Keratinocyte (primary cell): ENCODE data around the gene RASGRF2.

ENCODE experiments used
- EZH2 ChIP-seq: IDR thresholded peaks from one replicate; pipeline ENCODE4 v1.6.1; 2012; ENCODE audit warnings: inconsistent platforms, mild to moderate bottlenecking, low read length, moderate library complexity
- TF ChIP-seq, protein P1 (sequence below), 3 experiments: IDR thresholded peaks in 1 of 3; conservative IDR thresholded peaks in 1 of 3; optimal IDR thresholded peaks in 1 of 3; 2 replicates in 2 of 3; 3 replicates in 1 of 3; pipeline versions ENCODE3 to v1.5.1; 2011; ENCODE audit warnings: low read length in 3 of 3, mild to moderate bottlenecking in 3 of 3, moderate library complexity in 2 of 3, control low read depth in 1 of 3, inconsistent platforms in 1 of 3; ENCODE audit not compliant: insufficient read depth in 2 of 3; ENCODE audit errors: extremely low read depth in 1 of 3

DNA sequence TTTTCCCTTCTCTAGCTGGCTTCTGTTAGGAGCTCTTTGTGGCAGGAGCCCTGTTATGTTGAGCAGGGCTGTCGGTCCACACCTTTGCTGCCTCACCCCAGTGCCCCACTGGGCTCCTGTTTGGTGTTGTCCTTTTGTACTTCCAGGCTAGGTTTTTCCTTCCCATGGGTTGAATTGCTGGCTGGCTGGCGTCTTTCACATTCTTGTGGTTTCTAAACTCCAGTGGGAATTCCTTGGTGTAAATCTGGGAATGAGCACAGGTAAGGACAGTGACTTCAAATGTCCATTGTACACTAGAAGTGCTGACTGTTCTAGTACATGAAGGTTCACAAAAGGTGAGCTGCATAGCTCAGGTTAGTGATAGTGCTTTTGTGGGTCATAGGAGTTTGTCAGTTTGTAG, 30.4 kb downstream of the RASGRF2 start:
- TF ChIP-seq EZH2, result no peak
- TF ChIP-seq, protein P1, sequence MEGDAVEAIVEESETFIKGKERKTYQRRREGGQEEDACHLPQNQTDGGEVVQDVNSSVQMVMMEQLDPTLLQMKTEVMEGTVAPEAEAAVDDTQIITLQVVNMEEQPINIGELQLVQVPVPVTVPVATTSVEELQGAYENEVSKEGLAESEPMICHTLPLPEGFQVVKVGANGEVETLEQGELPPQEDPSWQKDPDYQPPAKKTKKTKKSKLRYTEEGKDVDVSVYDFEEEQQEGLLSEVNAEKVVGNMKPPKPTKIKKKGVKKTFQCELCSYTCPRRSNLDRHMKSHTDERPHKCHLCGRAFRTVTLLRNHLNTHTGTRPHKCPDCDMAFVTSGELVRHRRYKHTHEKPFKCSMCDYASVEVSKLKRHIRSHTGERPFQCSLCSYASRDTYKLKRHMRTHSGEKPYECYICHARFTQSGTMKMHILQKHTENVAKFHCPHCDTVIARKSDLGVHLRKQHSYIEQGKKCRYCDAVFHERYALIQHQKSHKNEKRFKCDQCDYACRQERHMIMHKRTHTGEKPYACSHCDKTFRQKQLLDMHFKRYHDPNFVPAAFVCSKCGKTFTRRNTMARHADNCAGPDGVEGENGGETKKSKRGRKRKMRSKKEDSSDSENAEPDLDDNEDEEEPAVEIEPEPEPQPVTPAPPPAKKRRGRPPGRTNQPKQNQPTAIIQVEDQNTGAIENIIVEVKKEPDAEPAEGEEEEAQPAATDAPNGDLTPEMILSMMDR (optimal IDR thresholded peaks at IDR 0.05 in 1 of 3, IDR thresholded peaks at IDR 0.05 in 1 of 3, conservative IDR thresholded peaks at IDR 0.05 in 1 of 3; ENCODE audit: extremely low read depth in 1 of 3, insufficient read depth in 2 of 3, low read length in 3 of 3), result no peak
